Neural progenitor cell (in vitro differentiated cells): ENCODE results near the gene SELENOO.

Experiments used
- EZH2 ChIP-seq: fragments of 200-600 bp; sonication (generic); IDR thresholded peaks from 2 replicates; pipeline ENCODE4 v1.6.1; 2017; ENCODE audit warnings: antibody characterized with exemption, mild to moderate bottlenecking, moderate library complexity
- EZH2phosphoT487 ChIP-seq: fragments of 200-600 bp; sonication (generic); IDR thresholded peaks from 2 replicates; pipeline ENCODE4 v1.6.1; 2017; ENCODE audit warnings: antibody characterized with exemption
- TF ChIP-seq, protein P1 (sequence below): fragments of 200-600 bp; sonication (generic); IDR thresholded peaks from 2 replicates; pipeline ENCODE4 v1.5.1; 2017; ENCODE audit warnings: antibody characterized with exemption, mild to moderate bottlenecking

DNA sequence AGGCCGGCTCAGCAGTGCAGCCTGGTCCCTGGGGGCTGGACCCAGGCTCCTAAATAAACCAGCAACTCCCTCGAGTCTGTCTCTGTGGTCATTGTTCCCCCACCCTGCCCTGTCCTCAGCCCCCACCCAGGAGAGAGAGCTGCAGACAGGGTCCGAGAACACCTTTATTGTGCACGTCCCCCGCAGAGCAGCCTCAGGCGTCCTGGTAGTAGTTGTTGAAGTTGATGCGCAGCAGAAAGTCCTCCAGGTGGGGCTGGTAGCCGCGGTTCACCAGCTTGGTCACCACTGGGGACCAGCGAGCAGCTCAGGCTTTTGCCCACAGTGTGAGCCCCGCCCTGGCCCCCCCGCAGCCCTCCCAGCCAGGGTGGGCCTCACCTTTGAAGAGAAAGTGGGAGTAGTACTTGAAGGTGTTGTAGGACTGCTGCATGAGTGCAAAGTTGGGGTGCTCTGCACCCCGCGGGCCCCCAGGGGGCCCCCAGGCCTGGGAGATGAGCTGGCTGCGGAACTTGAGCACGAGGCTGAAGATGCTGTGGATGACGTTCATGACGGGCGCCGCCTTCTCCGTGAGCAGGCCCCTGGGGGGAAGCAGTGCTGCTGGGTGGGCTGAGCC, 16.8 kb downstream of the SELENOO start:
- TF ChIP-seq, protein P1, sequence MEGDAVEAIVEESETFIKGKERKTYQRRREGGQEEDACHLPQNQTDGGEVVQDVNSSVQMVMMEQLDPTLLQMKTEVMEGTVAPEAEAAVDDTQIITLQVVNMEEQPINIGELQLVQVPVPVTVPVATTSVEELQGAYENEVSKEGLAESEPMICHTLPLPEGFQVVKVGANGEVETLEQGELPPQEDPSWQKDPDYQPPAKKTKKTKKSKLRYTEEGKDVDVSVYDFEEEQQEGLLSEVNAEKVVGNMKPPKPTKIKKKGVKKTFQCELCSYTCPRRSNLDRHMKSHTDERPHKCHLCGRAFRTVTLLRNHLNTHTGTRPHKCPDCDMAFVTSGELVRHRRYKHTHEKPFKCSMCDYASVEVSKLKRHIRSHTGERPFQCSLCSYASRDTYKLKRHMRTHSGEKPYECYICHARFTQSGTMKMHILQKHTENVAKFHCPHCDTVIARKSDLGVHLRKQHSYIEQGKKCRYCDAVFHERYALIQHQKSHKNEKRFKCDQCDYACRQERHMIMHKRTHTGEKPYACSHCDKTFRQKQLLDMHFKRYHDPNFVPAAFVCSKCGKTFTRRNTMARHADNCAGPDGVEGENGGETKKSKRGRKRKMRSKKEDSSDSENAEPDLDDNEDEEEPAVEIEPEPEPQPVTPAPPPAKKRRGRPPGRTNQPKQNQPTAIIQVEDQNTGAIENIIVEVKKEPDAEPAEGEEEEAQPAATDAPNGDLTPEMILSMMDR, result no peak
- TF ChIP-seq EZH2 (no peak), EZH2phosphoT487 (no peak)
